ENCODE results near the gene SPDL1.

The SPDL1 gene

GRCh38 chr5:169583424-169584220, at the start of gene SPDL1:
TSS of gene SPDL1 (plus strand) at chr5:169583773. CDS start at chr5:169588417, 4,644 bp downstream.
- peak; percentile 87 for DNase-seq

GRCh38 chr5:169534311-169534880, 49.2 kb upstream of the SPDL1 start:
- no peak for DNase-seq

- no peak for DNase-seq
Measured at GRCh38 chr5:169534939-169535338, 48.6 kb upstream of the SPDL1 start.

GRCh38 chr5:169538944-169539343, 44.6 kb upstream of the SPDL1 start:
- DNase-seq = no peak

- DNase-seq = no peak
Measured at GRCh38 chr5:169542811-169543210, 40.8 kb upstream of the SPDL1 start.

- no peak for DNase-seq
Measured at GRCh38 chr5:169544264-169544950, 39.2 kb upstream of the SPDL1 start.

- DNase-seq = no peak
Measured at GRCh38 chr5:169545762-169546161, 37.8 kb upstream of the SPDL1 start.

GRCh38 chr5:169546346-169546745, 37.2 kb upstream of the SPDL1 start:
- no peak for DNase-seq

- DNase-seq = peak; percentile 2
Measured at GRCh38 chr5:169547508-169547907, 36.1 kb upstream of the SPDL1 start.

- peak; percentile 38 for DNase-seq
Measured at GRCh38 chr5:169548315-169548714, 35.3 kb upstream of the SPDL1 start.

GRCh38 chr5:169549453-169550100, 34.0 kb upstream of the SPDL1 start:
- no peak for DNase-seq

- DNase-seq = no peak
Measured at GRCh38 chr5:169550227-169550626, 33.3 kb upstream of the SPDL1 start.

GRCh38 chr5:169551146-169551545, 32.4 kb upstream of the SPDL1 start:
- no peak for DNase-seq

- DNase-seq = no peak
Measured at GRCh38 chr5:169551696-169552095, 31.9 kb upstream of the SPDL1 start.

GRCh38 chr5:169554251-169554650, 29.3 kb upstream of the SPDL1 start:
- DNase-seq = no peak

GRCh38 chr5:169557838-169558237, 25.7 kb upstream of the SPDL1 start:
- DNase-seq = peak; percentile 2

- peak; percentile 0 for DNase-seq
Measured at GRCh38 chr5:169561893-169562292, 21.7 kb upstream of the SPDL1 start.

- no peak for DNase-seq
Measured at GRCh38 chr5:169563369-169563768, 20.2 kb upstream of the SPDL1 start.

GRCh38 chr5:169566202-169566601, 17.4 kb upstream of the SPDL1 start:
- DNase-seq = no peak

- no peak for DNase-seq
Measured at GRCh38 chr5:169567079-169567478, 16.5 kb upstream of the SPDL1 start.

- no peak for DNase-seq
Measured at GRCh38 chr5:169569513-169569912, 14.1 kb upstream of the SPDL1 start.

- no peak for DNase-seq
Measured at GRCh38 chr5:169571355-169571754, 12.2 kb upstream of the SPDL1 start.

- no peak for DNase-seq
Measured at GRCh38 chr5:169574134-169574646, 9.4 kb upstream of the SPDL1 start.

All from NCI-H2171 treated with DMSO at 0.1 percent for 48 hours (cell line).